G401.6 (cell line): ENCODE results near the gene LIME1.
"Not testable (repeated sequence)": the region's sequence is repeated elsewhere in the genome, so short reads cannot be mapped to it uniquely, and the experiment has no call there.

Source experiments
- FAIRE-seq: peaks from 2 replicates; lab custom pipeline; 2012; peaks lifted over from hg19 to GRCh38; lab: Jason Lieb, UNC

LIME1 gene

GRCh38 chr20:63708301-63709148, 27.9 kb upstream of the LIME1 start:
- no peak for FAIRE-seq

GRCh38 chr20:63709149-63709527, 27.3 kb upstream of the LIME1 start:
- FAIRE-seq, result no peak

GRCh38 chr20:63711085-63711645, 25.3 kb upstream of the LIME1 start:
- no peak for FAIRE-seq

GRCh38 chr20:63712191-63712590, 24.3 kb upstream of the LIME1 start:
- no peak for FAIRE-seq

GRCh38 chr20:63714858-63715257, 21.6 kb upstream of the LIME1 start:
- no peak for FAIRE-seq

- no peak for FAIRE-seq
Observed at GRCh38 chr20:63718996-63719395, 17.5 kb upstream of the LIME1 start.

GRCh38 chr20:63722967-63723622, 13.4 kb upstream of the LIME1 start:
- FAIRE-seq, result not testable (repeated sequence)

GRCh38 chr20:63730189-63730733, 6.2 kb upstream of the LIME1 start:
- FAIRE-seq, result not testable (repeated sequence)

- no peak for FAIRE-seq
Observed at GRCh38 chr20:63731410-63731809, 5.1 kb upstream of the LIME1 start.

GRCh38 chr20:63732118-63733095, 4.1 kb upstream of the LIME1 start:
- FAIRE-seq, result no peak

GRCh38 chr20:63733117-63733516, 3.3 kb upstream of the LIME1 start:
- no peak for FAIRE-seq

GRCh38 chr20:63733579-63734081, 2.8 kb upstream of the LIME1 start:
- FAIRE-seq, result no peak

- no peak for FAIRE-seq
Observed at GRCh38 chr20:63734111-63734945, 2.1 kb upstream of the LIME1 start.

GRCh38 chr20:63734946-63735858, 1.3 kb upstream of the LIME1 start:
- FAIRE-seq, result no peak

GRCh38 chr20:63736893-63737694, 630 bp downstream of the LIME1 start:
- no peak for FAIRE-seq

GRCh38 chr20:63737695-63737944, 1.2 kb downstream of the LIME1 start:
- FAIRE-seq, result no peak

GRCh38 chr20:63737945-63738686, 1.7 kb downstream of the LIME1 start:
- no peak for FAIRE-seq

GRCh38 chr20:63738687-63739129, 2.2 kb downstream of the LIME1 start:
- no peak for FAIRE-seq
